HepG2 (cell line): Measurements from ENCODE around the gene KRT82. TPM values are rescaled to one million over a fixed set of nuclear protein-coding genes. Genes with fewer than 3 reads are reported as not detected.

ENCODE experiments used
- ATAC-seq: fragments of 200-7000 bp; cut with Tn5 transposase; 3 replicates; pipeline ENCODE4 v1.9.1; 2020; ENCODE audit warnings: mild to moderate bottlenecking, moderate library complexity
- BruUV-seq: library from RNA; stranded (reverse); fragments of 400-500 nt; replicated peaks from 2 replicates; lab custom pipeline; 2021; lab: Mats Ljungman, UMichigan
- CTCF ChIA-PET: fragments of 300-600 bp; formaldehyde crosslinking; extraction: SDS; loops from one replicate; lab custom pipeline; 2021; ENCODE audit warnings: low total read pairs, inconsistent platforms, low intra/inter-chr PET ratio; lab: Yijun Ruan, JAX
- POLR2A ChIA-PET: fragments of 350-600 bp; sonication (Branson Sonifier 250); formaldehyde crosslinking; loops from one replicate; lab custom pipeline; 2020; ENCODE audit warnings: antibody characterized with exemption, inconsistent platforms; lab: Yijun Ruan, JAX
- DNase-seq: peaks from one replicate; pipeline ENCODE4 v3.0.0-alpha.2; 2015; ENCODE audit warnings: low spot score
- FAIRE-seq: peaks from 3 replicates; lab custom pipeline; 2011; peaks lifted over from hg19 to GRCh38; lab: Jason Lieb, UNC
- H2AFZ ChIP-seq: one replicate; pipeline ENCODE4 v1.6.1; 2011; ENCODE audit warnings: low read length, inconsistent platforms
- H3K27ac ChIP-seq: fragments of 300-600 bp; 3 replicates; pipeline ENCODE4 v1.8.0; 2011; ENCODE audit warnings: mixed run types, mild to moderate bottlenecking, mixed read lengths, low read length, inconsistent platforms; ENCODE audit not compliant: insufficient read depth; ENCODE audit errors: extremely low read length
- H3K27me3 ChIP-seq, 2 experiments: fragments of 200-600 bp in 1 of 2; 2 replicates in 1 of 2; 3 replicates in 1 of 2; pipeline versions ENCODE4 v1.6.0 to v1.8.0; 2011; ENCODE audit warnings: low read length in 2 of 2, mild to moderate bottlenecking in 2 of 2, moderate library complexity in 2 of 2, inconsistent platforms in 1 of 2; ENCODE audit not compliant: insufficient read depth in 2 of 2, control insufficient read depth in 1 of 2
- H3K36me3 ChIP-seq, 2 experiments: fragments of 200-600 bp in 1 of 2; replicated peaks in 1 of 2; 2 replicates in 1 of 2; 3 replicates in 1 of 2; pipeline versions ENCODE4 v1.5.1 to v1.8.0; 2011; ENCODE audit warnings: low read length in 2 of 2, inconsistent platforms in 1 of 2; ENCODE audit not compliant: insufficient read depth in 2 of 2, control insufficient read depth in 1 of 2
- H3K4me1 ChIP-seq: 2 replicates; pipeline ENCODE4 v1.5.1; 2012; ENCODE audit warnings: low read length, inconsistent platforms; ENCODE audit not compliant: insufficient read depth
- H3K4me2 ChIP-seq: 2 replicates; pipeline ENCODE4 v1.6.0; 2011; ENCODE audit warnings: low read depth, low read length, inconsistent platforms
- H3K4me3 ChIP-seq, 3 experiments: fragments of 200-600 bp in 1 of 3; sonication (generic), shearing (Covaris generic) in 1 of 3; replicated peaks in 1 of 3; 2 replicates each; pipeline ENCODE4 v1.5.1; 2011 to 2016; ENCODE audit warnings: low read length in 3 of 3, inconsistent platforms in 2 of 3, low read depth in 2 of 3, mild to moderate bottlenecking in 2 of 3, control low read depth in 1 of 3, mixed read lengths in 1 of 3; ENCODE audit not compliant: insufficient read depth in 1 of 3
- H3K79me2 ChIP-seq: one replicate; pipeline ENCODE4 v1.6.1; 2011; ENCODE audit warnings: low read length, inconsistent platforms; ENCODE audit not compliant: insufficient read depth
- H3K9ac ChIP-seq: 2 replicates; pipeline ENCODE4 v1.6.0; 2011; ENCODE audit warnings: mild to moderate bottlenecking, low read depth, low read length, inconsistent platforms; ENCODE audit not compliant: insufficient read depth
- H3K9me3 ChIP-seq: 2 replicates; pipeline ENCODE4 v1.5.1; 2012; ENCODE audit warnings: mild to moderate bottlenecking, low read length
- H4K20me1 ChIP-seq: 2 replicates; pipeline ENCODE4 v1.6.0; 2011; ENCODE audit warnings: inconsistent platforms, mild to moderate bottlenecking, low read length, moderate library complexity; ENCODE audit not compliant: insufficient read depth
- DMAP1 ChIP-seq: IDR thresholded peaks from 2 replicates; pipeline ENCODE4 v1.6.1; 2016
- KDM6A ChIP-seq: IDR thresholded peaks from 2 replicates; pipeline ENCODE4 v1.6.1; 2016; ENCODE audit warnings: low read depth
- MXD1 ChIP-seq: sonication (generic); formaldehyde crosslinking; IDR thresholded peaks from 2 replicates; pipeline ENCODE4 v1.4.0; 2020; ENCODE audit warnings: mild to moderate bottlenecking, missing genetic modification reagents
- NBN ChIP-seq: fragments of 450-650 bp; conservative IDR thresholded peaks from 2 replicates; pipeline ENCODE4 v1.6.1; 2017
- NCOR1 ChIP-seq: fragments of 200-600 bp; sonication (generic); IDR thresholded peaks from 2 replicates; pipeline ENCODE4 v1.7.0; 2017; ENCODE audit warnings: antibody characterized with exemption, low read length, borderline replicate concordance
- NFYB ChIP-seq: sonication (generic); formaldehyde crosslinking; IDR thresholded peaks from 2 replicates; pipeline ENCODE4 v1.4.0; 2020; ENCODE audit warnings: missing genetic modification reagents
- ZBED4 ChIP-seq: sonication (generic); formaldehyde crosslinking; IDR thresholded peaks from 2 replicates; pipeline ENCODE4 v1.4.0; 2020; ENCODE audit warnings: missing genetic modification reagents, borderline replicate concordance
- ZFYVE20 ChIP-seq: sonication (generic); formaldehyde crosslinking; IDR thresholded peaks from 2 replicates; pipeline ENCODE4 v1.8.0; 2023; ENCODE audit warnings: low read depth, mild to moderate bottlenecking, moderate library complexity, missing genetic modification reagents, borderline replicate concordance
- ZNF142 ChIP-seq: sonication (generic); formaldehyde crosslinking; IDR thresholded peaks from 2 replicates; pipeline ENCODE4 v1.4.0; 2020; ENCODE audit warnings: missing genetic modification reagents
- ZNF282 ChIP-seq: fragments of 450-650 bp; IDR thresholded peaks from 2 replicates; pipeline ENCODE4 v1.6.1; 2018; ENCODE audit not compliant: partially characterized antibody
- ZSCAN29 ChIP-seq: sonication (generic); formaldehyde crosslinking; conservative IDR thresholded peaks from 2 replicates; pipeline ENCODE4 v1.4.0; 2020; ENCODE audit warnings: mild to moderate bottlenecking, missing genetic modification reagents
- WGBS: methylation state at CpG from one replicate; pipeline ENCODE4 v1.1.6; 2017; ENCODE audit warnings: low lambda C conversion rate; 5-methylcytosine and 5-hydroxymethylcytosine counted together
- in situ Hi-C: cut with HindIII; loops from 2 replicates; pipeline ENCODE4 v1.10.0; 2017; ENCODE audit warnings: low pct_unique_long_range_greater_than_20kb; ENCODE audit not compliant: extremely low pct_ligation_motif_present
- intact Hi-C: fragments of 100-400 bp; cut with micrococcal nuclease; formaldehyde crosslinking; loops from one replicate; pipeline ENCODE4 v1.10.0; 2022; ENCODE audit not compliant: unreplicated experiment
- polyA plus RNA-seq, 8 experiments: library from polyadenylated mRNA; depleted of rRNA in 3 of 8; stranded (reverse) in 7 of 8; unstranded in 1 of 8; fragments of >200 nt; fragmentation: Illumina TruSeq in 4 of 8; extraction: Trizol in 4 of 8; gene quantifications; 2 replicates each; pipeline versions ENCODE4 v1.2.1 to v1.2.3, GENCODE V29; 2011 to 2016; ENCODE audit warnings: low read depth in 4 of 8, missing spikeins in 1 of 8, mixed read lengths in 1 of 8; ENCODE audit not compliant: insufficient read depth in 1 of 8
- total RNA-seq, 5 experiments: library from RNA; depleted of rRNA; stranded (reverse); fragments of >200 nt; fragmentation: Illumina TruSeq; extraction: Trizol; gene quantifications; 2 replicates each; pipeline ENCODE4 v1.2.3, GENCODE V29; 2016; ENCODE audit warnings: low read depth in 1 of 5

The KRT82 gene
- total and polyA plus RNA-seq, 2 of the 13 experiments (the other 11 are each of a cell fraction or from before 2014, with no cell fraction given): not detected

GRCh38 chr12:52437508-52437907 is 31.4 kb upstream of the KRT82 start (continued):
- TF ChIP-seq ZBED4 (CRISPR knock-in tag) (no peak), DMAP1 (CRISPR knock-in tag) (no peak), ZNF282 (no peak)
- TF ChIP-seq, all 625 proteins: peak for 0

GRCh38 chr12:52436828-52437474 is 30.8 kb upstream of the KRT82 start:
- DNase-seq: no peak
- no peaks in the 10 kb centered on the region for H4K20me1 ChIP-seq
- peaks cover 13% of the 10 kb centered on the region for H3K4me1 ChIP-seq
- H3K27me3 ChIP-seq: peaks cover 3 to 4% of the 10 kb centered on the region in 2 experiments; a peak in 2 of 5 replicates
- no TSS peak for BruUV-seq
- FAIRE-seq: no peak
- H3K27ac ChIP-seq: no peak overlapping the region
- in situ Hi-C loops (no loop called here), intact Hi-C loops (no loop called here)
- no peaks in the 10 kb centered on the region for H3K79me2 ChIP-seq
- no peak for ATAC-seq
- no peak overlapping the region for H3K4me3 ChIP-seq
- H3K36me3 ChIP-seq: no peaks in the 10 kb centered on the region
- ChIA-PET POLR2A (no interaction called here), CTCF (no interaction called here)
- H3K9ac ChIP-seq: no peak overlapping the region
- WGBS: 18% methylated on average over 9 of the region's 9 CpGs
- no peaks in the 10 kb centered on the region for H3K9me3 ChIP-seq
- no peak overlapping the region for H3K4me2 ChIP-seq
- no peak overlapping the region for H2AFZ ChIP-seq
- no peak for TF ChIP-seq ZSCAN29 (CRISPR knock-in tag)
- no peak for TF ChIP-seq ZFYVE20 (CRISPR knock-in tag)
- TF ChIP-seq NFYB (CRISPR knock-in tag): no peak
- TF ChIP-seq ZNF142 (CRISPR knock-in tag): no peak
- TF ChIP-seq NBN: no peak
- no peak for TF ChIP-seq KDM6A
- no peak for TF ChIP-seq NCOR1
- no peak for TF ChIP-seq MXD1 (CRISPR knock-in tag)
